Breast epithelium (tissue), 4 donors: ENCODE measurements around the gene DNAJC3. TPM values are rescaled to one million over a fixed set of nuclear protein-coding genes. Genes with fewer than 3 reads are reported as not detected.
"Not testable (repeated sequence)": the region's sequence is repeated elsewhere in the genome, so short reads cannot be mapped to it uniquely, and the experiment has no call there.

ENCODE experiments used
- DNase-seq, 2 donors: peaks; one replicate each; pipeline ENCODE4 v3.0.0-alpha.2; 2019; ENCODE audit warnings: low spot score in 2 of 2
- H3K27ac ChIP-seq, 2 donors: fragments of 200-600 bp; sonication (generic) in 1 of 2; one replicate each; pipeline ENCODE4 v1.5.1; 2016 to 2019; ENCODE audit warnings: mild to moderate bottlenecking in 1 of 2
- H3K27me3 ChIP-seq, 2 donors: fragments of 200-600 bp; sonication (generic) in 1 of 2; one replicate each; pipeline versions ENCODE4 v1.5.1 to v1.6.0; 2017 to 2019; ENCODE audit warnings: control low read depth in 1 of 2, mild to moderate bottlenecking in 1 of 2
- H3K36me3 ChIP-seq: fragments of 200-600 bp; one replicate; pipeline ENCODE4 v1.5.1; 2019
- H3K4me1 ChIP-seq, 2 donors: fragments of 200-600 bp; sonication (generic); one replicate each; pipeline ENCODE4 v1.5.1; 2016 to 2019; ENCODE audit warnings: control low read depth in 1 of 2
- H3K4me3 ChIP-seq, 3 donors: fragments of 200-600 bp; sonication (generic); 1 replicate in 2 of 3; 2 replicates in 1 of 3; pipeline ENCODE4 v1.5.1; 2016 to 2019; ENCODE audit warnings: mild to moderate bottlenecking in 3 of 3, moderate library complexity in 2 of 3
- H3K9me3 ChIP-seq, 2 donors: fragments of 200-600 bp; sonication (generic) in 1 of 2; one replicate each; pipeline ENCODE4 v1.5.1; 2016 to 2019; ENCODE audit warnings: control low read depth in 1 of 2
- CTCF ChIP-seq, 3 donors: fragments of 450-650 bp; IDR thresholded peaks; one replicate each; pipeline ENCODE4 v1.5.1; 2016 to 2017; ENCODE audit warnings: antibody characterized with exemption in 3 of 3, mild to moderate bottlenecking in 3 of 3, moderate library complexity in 3 of 3
- POLR2A ChIP-seq: fragments of 450-650 bp; IDR thresholded peaks from one replicate; pipeline ENCODE4 v1.6.1; 2016; ENCODE audit warnings: antibody characterized with exemption, mild to moderate bottlenecking, moderate library complexity
- POLR2AphosphoS5 ChIP-seq, 3 donors: sonication (generic); formaldehyde crosslinking; IDR thresholded peaks; one replicate each; pipeline ENCODE4 v1.6.1; 2017; ENCODE audit warnings: antibody characterized with exemption in 3 of 3
- intact Hi-C: fragments of 100-400 bp; cut with DNase I; formaldehyde crosslinking; loops from one replicate; pipeline ENCODE4 v1.15.1; 2023; ENCODE audit warnings: low total_unique reads
- total RNA-seq, 3 donors: library from RNA; depleted of rRNA; stranded (reverse); fragments of >200 nt; gene quantifications; one replicate each; pipeline ENCODE4 v1.1.0, GENCODE V29; 2016

The DNAJC3 gene
- total RNA-seq, 3 donors from 2014 or later, result 44.3 to 62.3 (median 60.3) TPM

- no peaks in the 10 kb centered on the region for H3K27me3 ChIP-seq
- H3K9me3 ChIP-seq, result no peaks in the 10 kb centered on the region
- no peak overlapping the region for H3K4me3 ChIP-seq
- intact Hi-C loops, result no loop called here
- TF ChIP-seq POLR2AphosphoS5 (IDR thresholded peaks at IDR 0.05), result no peak
- no peak for TF ChIP-seq POLR2A
- TF ChIP-seq CTCF (IDR thresholded peaks at IDR 0.05), result no peak
- H3K4me1 ChIP-seq, result no peaks in the 10 kb centered on the region
- DNase-seq, result no peak
- no peaks in the 10 kb centered on the region for H3K36me3 ChIP-seq
- H3K27ac ChIP-seq, result no peak overlapping the region
Measured at GRCh38 chr13:95787356-95788099, 110.6 kb downstream of the DNAJC3 start.

- Histone ChIP-seq H3K4me1 (no peaks in the 10 kb centered on the region), H3K9me3 (no peaks in the 10 kb centered on the region), H3K36me3 (no peaks in the 10 kb centered on the region), H3K27ac (no peak overlapping the region), H3K4me3 (no peak overlapping the region), H3K27me3 (no peaks in the 10 kb centered on the region)
- DNase-seq, result no peak
- no peak for TF ChIP-seq POLR2AphosphoS5 (IDR thresholded peaks at IDR 0.05)
- TF ChIP-seq POLR2A, result no peak
- TF ChIP-seq CTCF (IDR thresholded peaks at IDR 0.05), result no peak
- intact Hi-C loops, result no loop called here
Measured at GRCh38 chr13:95788100-95788463, 111.1 kb downstream of the DNAJC3 start.

GRCh38 chr13:95789315-95789714 is 112.4 kb downstream of the DNAJC3 start:
- H3K4me3 ChIP-seq, intact Hi-C loops, H3K36me3 ChIP-seq, H3K27me3 ChIP-seq, H3K4me1 ChIP-seq, DNase-seq, H3K27ac ChIP-seq, H3K9me3 ChIP-seq: not testable (repeated sequence)

GRCh38 chr13:95791084-95791722 is 114.3 kb downstream of the DNAJC3 start:
- Histone ChIP-seq H3K9me3 (no peaks in the 10 kb centered on the region), H3K27me3 (no peaks in the 10 kb centered on the region), H3K4me3 (no peak overlapping the region), H3K36me3 (no peaks in the 10 kb centered on the region), H3K27ac (no peak overlapping the region), H3K4me1 (no peaks in the 10 kb centered on the region)
- TF ChIP-seq CTCF (IDR thresholded peaks at IDR 0.05), result no peak
- TF ChIP-seq POLR2A, result no peak
- no peak for TF ChIP-seq POLR2AphosphoS5 (IDR thresholded peaks at IDR 0.05)
- no peak for DNase-seq
- intact Hi-C loops, result no loop called here

GRCh38 chr13:95793018-95793555 is 116.1 kb downstream of the DNAJC3 start:
- Histone ChIP-seq H3K4me1 (no peaks in the 10 kb centered on the region), H3K27ac (no peak overlapping the region), H3K4me3 (no peak overlapping the region), H3K27me3 (no peaks in the 10 kb centered on the region), H3K36me3 (no peaks in the 10 kb centered on the region), H3K9me3 (no peaks in the 10 kb centered on the region)
- no peak for DNase-seq
- intact Hi-C loops, result no loop called here
- TF ChIP-seq POLR2AphosphoS5 (IDR thresholded peaks at IDR 0.05), result no peak
- TF ChIP-seq CTCF (IDR thresholded peaks at IDR 0.05), result no peak
- TF ChIP-seq POLR2A, result no peak
